VCaP (cell line): Measurements from ENCODE around the gene EMC9.
A peak's percentile ranks its signal among the peaks of the same experiment; 100 is the strongest.

Source experiments
- H3K27ac ChIP-seq: fragments of 450-650 bp; 2 replicates; pipeline ENCODE4 v1.5.1; 2017
- CTCF ChIP-seq: fragments of 450-650 bp; conservative IDR thresholded peaks from 2 replicates; pipeline ENCODE4 v1.5.1; 2017; ENCODE audit warnings: mild to moderate bottlenecking, moderate library complexity

EMC9 gene

DNA sequence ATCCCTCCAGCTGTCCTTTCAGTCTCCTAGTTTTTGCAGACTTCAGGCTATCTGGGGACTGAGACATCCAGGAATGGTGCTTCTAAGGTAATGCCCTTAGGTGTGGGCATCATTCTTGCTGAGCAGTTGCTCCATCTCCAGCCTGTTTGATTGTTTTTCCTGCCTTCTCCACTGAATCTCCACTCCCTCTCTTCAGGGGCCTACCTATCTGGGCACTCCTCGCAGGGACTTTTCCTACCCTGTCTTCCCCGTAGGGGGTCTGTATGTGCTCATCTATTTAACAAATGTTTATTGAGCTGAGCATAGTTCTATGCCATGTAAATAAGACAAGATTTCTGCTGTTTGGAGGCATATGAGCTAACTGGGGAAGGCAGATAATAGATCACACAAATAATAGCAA lies 8.4 kb downstream of the EMC9 start:
- peak overlapping the region; percentile 63 for H3K27ac ChIP-seq
- no peak for TF ChIP-seq CTCF

DNA sequence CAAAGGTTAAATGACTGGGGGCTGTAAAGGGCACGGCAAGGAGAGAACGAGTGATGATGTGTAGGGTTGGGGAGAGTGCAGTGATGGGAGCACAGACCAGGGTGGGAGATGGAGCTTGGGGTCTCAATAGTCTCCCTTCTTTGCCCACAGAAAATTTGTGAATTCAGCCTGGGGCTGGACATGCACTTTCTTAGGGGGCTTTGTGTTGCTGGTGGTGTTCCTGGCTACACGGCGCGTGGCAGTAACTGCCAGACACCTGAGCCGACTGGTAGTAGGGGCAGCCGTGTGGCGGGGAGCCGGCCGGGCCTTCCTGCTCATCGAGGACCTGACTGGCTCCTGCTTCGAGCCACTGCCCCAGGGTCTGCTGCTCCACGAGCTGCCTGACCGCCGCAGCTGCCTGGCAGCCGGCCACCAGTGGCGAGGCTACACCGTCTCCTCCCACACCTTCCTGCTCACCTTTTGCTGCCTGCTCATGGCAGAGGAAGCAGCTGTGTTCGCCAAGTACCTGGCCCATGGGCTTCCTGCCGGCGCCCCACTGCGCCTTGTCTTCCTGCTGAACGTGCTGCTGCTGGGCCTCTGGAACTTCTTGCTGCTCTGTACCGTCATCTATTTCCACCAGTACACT lies 9.2 kb downstream of the EMC9 start:
- no peak for TF ChIP-seq CTCF
- H3K27ac ChIP-seq = peak overlapping the region; percentile 63

DNA sequence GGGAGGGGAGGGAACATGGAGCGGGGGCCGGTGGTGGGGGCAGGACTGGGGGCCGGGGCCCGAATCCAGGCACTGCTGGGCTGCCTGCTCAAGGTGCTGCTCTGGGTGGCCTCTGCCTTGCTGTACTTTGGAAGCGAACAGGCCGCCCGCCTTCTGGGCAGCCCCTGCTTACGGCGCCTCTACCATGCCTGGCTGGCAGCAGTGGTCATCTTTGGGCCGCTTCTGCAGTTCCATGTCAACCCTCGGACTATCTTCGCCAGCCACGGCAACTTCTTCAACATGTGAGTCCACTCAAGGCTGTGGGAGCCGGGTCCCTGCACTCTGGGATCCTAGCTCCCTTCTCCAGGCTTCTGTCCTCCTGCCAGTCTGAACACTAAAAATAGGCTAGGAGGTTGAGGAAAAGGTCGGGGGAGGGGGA lies 9.8 kb downstream of the EMC9 start:
- peak overlapping the region; percentile 63 for H3K27ac ChIP-seq
- no peak for TF ChIP-seq CTCF

DNA sequence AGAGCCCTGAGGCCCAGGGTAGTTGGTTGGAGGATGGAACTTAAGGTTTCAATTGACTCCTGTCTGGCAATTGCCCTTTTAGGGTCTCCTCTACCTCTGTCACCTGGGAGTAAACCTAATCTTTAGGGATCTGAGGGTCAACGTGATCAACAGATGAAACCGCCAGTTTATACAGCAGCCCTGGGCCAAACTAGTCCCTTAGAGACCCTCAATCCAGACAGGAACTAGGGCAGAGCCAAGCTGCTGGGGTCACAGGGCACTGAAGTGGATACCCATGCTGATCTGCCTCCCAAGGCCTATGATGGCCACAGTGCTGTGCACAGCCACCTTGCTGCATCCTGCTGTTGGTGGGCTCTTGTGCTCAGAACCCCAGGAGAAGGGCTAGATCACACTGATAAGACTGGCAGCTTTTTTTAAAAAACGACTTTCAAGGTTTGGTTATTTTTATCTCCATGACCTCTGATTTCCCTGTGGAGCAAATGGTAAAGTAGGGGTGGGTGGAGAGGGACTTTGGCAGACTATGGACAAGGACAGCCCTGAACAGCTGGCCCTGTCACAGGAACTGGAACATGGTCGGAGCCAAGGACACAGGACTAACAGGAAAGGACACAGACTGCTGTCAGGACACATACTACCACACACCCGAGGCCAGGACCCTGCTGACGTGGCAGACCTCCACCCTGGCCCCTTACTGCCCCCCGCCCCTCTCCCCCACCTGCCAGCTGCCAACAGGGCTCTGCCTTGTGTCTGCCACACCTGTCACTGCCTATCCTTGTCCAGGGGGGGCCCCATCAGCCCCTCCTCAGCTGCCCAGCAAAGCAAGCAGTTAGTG lies 10.5 kb downstream of the EMC9 start:
- TF ChIP-seq CTCF = no peak
- no peak overlapping the region for H3K27ac ChIP-seq

DNA sequence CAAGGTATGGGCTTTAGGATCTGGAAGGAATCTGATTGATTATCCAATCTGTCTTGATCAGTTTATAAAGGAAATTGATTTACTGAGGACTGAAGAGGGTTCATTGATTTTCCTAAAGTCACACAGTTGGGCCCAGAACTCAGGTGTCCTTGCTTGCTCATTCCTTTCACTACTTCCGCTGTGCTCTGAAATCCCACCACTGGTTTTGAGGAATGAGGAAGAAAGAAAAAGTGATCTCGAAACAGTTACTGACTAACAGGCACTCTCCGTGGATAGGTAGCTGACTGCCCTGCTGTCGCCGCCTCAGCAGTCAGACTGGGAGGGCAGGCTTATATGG lies 11.0 kb downstream of the EMC9 start, which contains the start of gene FITM1:
Gene FITM1, plus strand, starts transcription at position 280 of the 337 bp plus-strand sequence. CDS start 905 bp downstream, outside the sequence.
- no peak for TF ChIP-seq CTCF
- no peak within 1 kb of the TSS for H3K27ac ChIP-seq

DNA sequence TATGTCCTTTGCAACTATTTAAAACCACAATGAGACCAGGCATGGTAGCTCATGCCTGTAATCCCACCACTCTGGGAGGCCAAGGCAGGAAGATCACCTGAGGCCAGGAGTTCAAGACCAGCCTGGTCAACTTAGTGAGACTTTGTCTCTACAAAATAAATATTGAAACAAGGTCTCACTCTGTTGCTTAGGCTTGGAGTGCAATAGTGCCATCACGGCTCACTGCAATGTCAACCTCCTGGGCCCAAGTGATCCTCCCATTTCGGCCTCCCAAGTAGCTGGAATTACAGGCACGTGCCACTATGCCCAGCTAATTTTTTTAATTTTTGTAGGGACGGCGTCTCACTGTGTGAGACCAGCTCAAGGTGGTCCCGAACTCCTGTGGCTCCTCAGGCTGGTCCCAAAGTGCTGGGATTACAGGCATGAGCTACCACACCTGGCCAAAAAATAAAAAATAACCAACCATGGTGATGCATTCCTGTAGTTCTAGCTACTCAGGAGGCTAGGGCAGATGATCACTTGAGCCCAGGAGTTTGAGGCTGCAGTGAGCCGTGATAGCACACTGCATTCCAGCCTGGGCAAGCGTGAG lies 11.9 kb downstream of the EMC9 start:
- no peak for TF ChIP-seq CTCF
- no peak overlapping the region for H3K27ac ChIP-seq

DNA sequence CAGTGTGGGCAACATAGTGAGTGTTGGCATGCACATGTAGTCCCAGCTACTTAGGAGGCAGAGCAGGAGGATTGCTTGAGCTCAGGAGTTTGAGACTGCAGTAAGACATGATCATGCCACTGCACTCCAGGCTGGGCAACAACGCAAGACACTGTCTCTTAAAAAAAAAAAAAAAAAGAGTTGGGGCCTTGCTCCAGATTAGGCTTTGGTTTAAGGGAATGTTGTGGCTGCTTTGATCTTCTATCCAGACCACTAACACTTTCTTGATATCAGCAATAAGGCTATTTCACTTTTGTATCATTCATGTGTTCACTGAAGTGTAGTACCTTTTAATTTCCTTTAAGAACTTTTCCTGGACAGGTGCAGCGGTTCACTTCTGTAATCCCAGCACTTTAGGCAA lies 13.7 kb downstream of the EMC9 start:
- no peak for TF ChIP-seq CTCF

More for the DNA sequence above, 13.7 kb downstream of the EMC9 start:
- H3K27ac ChIP-seq = no peak overlapping the region
